Activated T-cell treated with anti-CD3 and anti-CD28 coated beads for 1 hour (primary cell): ENCODE data around the gene GAPDHS.

Experiments
- DNase-seq: peaks from one replicate; pipeline ENCODE4 v3.0.0-alpha.2; 2020; ENCODE audit warnings: low read depth

The GAPDHS gene

DNA sequence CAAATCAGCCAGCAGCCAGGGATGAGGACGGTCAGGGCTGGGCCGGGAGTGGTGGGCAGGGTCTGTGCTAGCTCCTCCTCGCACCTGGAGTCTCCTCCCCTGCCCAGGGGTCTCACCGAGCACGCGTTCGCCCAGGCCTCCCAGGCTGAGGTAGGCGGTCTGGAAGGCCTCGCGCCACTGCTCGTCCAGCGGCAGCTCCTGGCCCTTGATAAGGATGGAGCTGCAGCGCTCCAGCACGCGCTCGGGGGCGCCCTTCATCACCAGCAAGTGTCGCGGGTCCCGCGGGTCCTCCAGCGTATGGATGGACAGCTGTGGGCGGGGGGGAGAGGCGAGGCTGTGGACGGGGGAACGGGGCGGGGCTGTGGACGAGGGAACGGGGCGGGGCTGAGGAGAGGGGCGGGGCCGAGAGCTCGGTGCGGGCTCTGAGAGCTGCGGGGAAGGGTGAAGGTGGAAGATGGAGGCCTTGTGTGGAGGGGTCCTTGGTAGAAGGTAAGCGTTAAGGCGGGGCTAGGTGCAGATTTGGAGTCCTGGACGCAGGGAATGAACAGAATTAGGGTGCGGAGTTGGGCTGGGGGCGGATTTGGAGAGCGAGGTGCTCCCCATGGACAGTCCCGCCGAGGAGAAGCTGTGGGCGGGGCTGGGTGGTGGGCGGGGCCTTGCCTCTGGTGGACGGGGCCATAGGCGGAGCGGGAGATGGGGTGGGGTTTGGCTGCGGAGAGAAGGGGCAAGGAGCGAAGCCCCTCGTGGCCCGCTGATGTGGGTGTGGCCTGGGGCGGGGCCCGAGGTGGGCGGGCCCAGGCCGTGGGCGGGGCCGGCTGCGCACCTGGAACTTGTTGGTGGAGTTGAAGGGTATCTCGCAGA is 24.5 kb downstream of the GAPDHS start:
- peak; percentile 49 for DNase-seq

DNA sequence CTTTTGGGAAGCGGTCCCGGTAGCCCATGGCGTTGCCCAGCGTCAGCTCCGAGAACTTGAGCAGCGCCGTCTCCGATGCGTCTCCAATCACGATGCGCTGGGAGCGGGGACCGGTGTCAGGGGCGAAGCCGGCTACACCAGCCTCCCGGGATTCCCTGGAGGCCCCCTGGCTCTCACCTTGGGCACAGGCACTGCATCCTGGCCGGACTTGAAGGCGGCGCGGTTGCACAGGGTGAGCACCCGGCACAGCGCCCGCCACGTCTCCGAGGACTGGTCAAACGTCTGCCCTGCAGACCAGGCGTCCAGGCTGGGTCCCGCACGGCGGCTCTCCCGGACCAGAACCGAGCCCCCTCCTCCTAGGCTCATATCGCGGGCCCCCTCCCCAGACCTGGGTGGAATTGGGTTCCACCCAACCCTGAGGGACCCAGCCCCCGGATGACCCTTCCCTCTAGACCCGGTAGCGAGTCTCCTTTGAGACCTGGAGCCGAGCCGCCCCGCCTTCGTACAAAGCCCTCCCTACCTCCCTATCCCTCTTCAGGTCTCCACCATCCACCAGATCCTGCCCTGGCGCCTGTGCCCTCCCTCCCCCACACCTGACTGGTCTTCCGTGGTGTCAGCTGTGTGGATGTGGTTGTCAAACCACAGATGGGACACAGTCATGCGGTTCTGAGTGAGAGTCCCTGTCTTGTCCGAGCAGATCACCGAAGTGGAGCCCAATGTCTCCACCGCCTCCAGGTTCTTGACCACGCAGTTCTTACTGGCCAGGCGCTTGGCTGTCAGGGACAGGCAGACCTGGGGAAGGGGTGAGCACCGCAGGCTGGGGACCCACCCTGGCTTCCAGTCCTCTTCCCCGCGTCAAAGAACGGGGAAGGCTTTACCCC is 25.4 kb downstream of the GAPDHS start:
- no peak for DNase-seq

DNA sequence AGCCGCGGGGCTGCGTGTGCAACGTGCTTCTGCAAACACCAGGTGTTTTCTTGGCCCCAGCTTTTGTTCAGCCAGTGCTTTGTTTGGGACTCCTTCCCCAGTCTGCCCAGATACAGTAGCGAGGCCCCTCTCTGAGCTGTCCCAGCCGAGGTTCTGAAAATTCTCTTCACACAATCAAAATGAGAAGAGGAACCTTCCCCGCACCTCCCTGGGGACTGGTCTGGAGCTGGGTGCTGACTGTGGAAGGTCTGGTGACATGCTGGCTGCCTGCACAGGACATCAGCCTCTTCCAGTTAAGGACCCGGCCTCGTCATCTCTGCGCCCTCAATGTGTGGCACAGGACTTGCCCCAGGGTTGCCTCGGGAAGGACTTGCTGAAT is 26.0 kb downstream of the GAPDHS start:
- no peak for DNase-seq

DNA sequence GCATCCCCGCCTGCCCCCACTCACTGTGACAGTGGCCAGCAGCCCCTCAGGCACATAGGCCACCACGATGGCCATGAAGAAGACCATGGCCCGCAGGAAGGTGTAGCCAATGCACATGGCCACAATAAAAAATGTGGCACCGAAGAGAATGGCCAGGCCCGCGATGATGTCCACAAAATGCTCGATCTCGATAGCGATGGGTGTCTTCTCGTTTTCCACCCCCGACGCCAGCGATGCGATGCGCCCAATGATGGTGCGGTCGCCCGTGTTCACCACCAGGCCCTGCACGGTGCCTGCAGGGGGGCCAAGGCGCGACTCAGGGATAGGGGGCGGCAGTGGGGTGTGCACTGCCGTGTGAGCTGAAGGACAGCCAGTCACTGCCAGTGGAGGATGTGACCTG is 26.5 kb downstream of the GAPDHS start:
- no peak for DNase-seq

GRCh38 chr19:35560271-35560670 is 27.0 kb downstream of the GAPDHS start:
- no peak for DNase-seq

DNA sequence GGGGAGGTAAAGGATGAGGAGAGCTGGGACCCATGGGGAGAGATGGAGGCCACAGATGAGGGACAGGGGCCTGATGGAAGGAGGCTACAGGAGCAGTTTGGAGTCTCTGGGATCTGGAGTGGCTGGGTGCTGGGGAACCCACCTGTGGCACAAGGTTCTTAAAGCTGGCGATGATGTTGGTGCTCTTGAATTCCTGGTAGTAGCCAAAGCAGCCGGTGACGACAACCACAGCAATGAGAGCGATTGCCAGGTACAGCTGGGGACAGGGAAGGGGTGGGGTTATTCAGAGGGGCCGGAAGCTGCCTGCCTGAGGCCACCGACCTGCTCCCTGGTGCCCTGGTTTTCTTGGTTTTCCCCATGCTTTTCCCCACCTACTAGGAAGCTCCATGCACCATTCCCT is 27.4 kb downstream of the GAPDHS start:
- no peak for DNase-seq

DNA sequence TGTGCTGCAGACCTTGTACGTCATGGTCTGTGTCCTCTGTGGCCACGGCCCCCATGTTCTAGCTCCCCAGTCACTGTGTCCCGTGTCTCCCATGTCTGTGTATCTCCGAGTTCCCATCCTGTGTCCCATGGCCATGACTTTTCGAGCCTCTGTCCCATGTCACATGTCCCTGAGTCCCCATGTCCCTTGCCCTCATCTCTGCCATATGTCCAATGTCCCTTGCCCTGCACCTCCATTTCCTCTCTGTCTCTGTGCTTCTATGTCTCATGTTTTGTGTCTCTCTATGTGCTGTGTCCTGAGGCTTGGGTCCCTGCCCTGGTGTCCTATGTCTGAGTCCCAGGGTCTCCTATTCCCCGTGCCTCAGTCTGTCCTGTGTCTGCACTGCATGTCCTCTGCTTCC is 28.2 kb downstream of the GAPDHS start:
- no peak for DNase-seq

DNA sequence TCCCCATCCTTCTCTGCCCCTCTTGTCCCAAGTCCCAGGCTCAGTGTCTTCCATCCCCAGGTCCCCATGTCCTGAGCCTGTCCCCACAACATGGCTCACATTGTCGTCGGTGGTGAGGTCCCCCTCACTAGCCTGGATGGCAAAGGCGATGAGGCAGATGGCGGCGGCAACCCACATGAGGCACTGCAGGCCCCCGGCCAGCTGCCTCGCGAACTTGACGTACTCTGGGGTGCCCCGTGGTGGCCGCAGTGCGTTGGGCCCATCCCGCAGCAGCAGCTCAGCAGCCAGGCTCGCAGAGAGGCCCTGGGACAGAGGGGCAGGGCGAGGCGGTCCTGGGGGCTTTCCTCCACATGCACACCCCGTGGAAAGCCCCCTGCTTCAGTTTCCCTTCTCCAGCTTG is 29.1 kb downstream of the GAPDHS start:
- DNase-seq, result no peak

- no peak for DNase-seq
Observed at GRCh38 chr19:35562776-35563175, 29.5 kb downstream of the GAPDHS start.

DNA sequence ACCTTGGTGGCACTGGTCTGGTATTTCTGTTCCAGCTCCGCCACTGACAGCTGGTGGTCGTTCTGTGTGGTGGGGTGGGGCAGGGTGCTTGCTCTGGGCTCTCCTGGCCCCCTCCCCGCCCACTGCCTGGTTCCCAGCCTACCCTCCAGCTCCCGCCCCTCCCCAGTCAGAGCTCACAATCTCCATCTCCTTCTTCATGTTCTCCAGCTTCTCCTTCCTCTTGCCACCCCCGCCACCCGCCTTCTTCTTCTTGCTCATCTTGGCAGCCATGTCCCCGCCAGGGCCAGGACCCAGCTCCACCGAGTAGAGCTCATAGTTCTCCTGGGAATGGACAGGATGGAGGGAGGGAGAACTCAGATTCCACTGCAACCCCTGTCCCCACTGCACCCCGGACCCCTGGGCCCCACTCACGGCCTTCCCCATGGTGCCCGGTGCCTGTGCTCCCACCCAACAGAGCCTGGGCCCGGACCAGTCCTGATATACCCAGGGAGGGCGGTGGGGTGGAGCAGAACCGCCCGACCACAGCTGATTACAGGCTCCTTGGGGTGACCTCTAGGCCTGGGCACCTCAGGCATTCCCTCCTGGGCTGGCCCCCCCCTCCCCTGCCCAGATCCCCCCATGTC is 30.1 kb downstream of the GAPDHS start, which contains the start of gene ATP4A:
ATP4A (minus strand) TSS at position 452 of the 623 bp plus-strand sequence; CDS start at position 423, 29 bp downstream.
- no peak for DNase-seq

DNA sequence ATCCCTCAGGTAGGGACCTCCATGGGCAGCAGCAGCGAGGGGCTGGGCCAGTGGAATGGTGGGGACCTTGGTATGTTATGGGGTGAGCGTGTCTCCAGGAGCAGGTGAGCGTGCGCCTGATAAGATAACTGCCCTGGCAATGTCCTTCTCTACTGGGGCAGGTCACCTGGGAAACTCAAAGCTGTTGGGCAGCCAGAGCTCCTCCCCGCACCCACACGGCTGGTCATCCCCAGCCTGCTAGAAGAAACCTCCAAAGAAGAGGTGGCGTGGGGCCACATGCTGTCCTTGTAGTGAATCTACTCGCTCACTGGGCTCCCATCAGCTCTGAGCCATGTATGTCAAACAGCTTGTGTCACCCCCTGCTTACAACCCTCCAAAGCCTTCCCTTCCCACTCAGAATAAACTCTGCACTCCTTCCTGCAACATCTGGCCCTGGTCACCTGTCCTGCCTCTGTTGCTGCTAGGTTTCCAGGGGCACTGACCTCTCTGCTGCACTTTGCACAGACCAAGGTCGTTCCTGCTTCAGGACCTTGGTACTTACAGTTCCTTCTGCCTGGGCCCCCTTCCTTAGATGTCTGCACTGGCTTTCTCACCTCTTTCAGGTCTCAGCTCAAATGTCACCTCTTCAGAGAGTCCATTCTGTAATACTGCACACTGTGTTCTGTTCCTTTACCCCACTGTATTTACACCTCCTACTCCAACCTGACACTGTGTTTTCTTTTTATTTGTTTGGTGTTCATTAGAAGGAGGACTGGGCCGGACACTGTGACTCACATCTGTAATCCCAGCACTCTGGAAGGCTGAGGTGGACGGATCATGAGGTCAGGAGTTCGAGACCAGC is 32.0 kb downstream of the GAPDHS start:
- no peak for DNase-seq

DNA sequence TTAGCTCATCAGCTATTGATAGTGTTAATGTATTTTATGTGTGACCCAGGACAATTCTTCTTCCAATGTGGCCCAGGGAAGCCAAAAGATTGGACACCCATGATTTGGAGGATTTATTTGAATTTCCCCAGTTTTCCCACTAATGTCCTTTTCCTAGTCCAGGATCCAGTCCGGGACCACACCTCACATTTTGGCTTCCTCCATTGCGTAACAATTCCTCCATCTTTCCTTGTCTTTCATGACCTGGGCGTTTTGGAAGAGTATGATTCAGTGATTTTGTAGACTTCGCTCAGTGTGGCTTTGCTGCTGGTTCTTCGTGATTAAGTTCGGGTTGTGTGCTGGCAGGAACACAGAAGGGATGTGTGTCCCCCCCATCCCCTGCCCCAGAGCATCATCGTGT is 33.5 kb downstream of the GAPDHS start:
- no peak for DNase-seq

- no peak for DNase-seq
Observed at GRCh38 chr19:35569281-35569781, 36.1 kb downstream of the GAPDHS start.

DNA sequence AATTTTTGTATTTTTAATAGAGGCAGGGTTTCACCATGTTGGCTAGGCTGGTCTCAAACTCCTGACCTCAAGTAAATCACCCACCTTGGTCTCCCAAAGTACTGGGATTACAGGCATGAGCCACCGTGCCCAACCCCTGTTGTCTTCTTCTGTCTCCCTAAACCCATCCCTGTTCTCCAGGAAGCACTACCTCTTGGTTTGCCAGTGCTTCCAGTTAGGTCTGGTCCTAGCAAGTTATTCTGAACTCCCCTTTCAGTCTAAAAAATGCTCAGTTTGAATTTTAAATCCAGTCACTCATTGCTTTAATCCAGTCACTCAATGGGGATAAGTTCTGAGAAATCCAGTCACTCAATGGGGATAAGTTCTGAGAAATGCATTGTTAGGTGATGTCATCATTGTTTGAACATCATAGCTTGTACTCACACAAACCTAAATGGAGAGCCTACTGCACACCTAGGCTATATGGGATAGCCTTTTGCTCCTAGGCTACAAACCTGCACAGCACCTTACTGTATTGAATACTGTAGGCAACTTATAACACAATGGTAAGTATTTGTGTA is 38.2 kb downstream of the GAPDHS start:
- no peak for DNase-seq

- no peak for DNase-seq
Observed at GRCh38 chr19:35577918-35578317, 44.7 kb downstream of the GAPDHS start.

DNA sequence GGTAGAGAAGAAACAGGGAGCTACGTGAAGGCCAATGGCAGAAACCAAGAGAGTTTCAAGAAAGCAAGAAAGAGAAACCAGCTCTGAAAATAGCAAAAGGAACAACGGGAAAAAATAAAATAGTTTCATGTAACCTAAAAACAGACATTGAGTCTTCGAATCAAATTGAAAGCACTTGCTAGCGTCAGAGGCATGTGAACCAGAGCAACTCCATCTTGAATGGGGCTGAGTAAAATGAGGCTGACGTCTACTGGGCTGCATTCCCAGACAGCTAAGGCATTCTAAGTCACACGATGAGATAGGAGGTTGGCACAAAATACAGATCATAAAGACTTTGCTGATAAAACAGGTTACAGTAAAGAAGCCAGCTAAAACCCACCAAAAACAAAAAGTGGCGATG is 45.5 kb downstream of the GAPDHS start:
- no peak for DNase-seq

DNA sequence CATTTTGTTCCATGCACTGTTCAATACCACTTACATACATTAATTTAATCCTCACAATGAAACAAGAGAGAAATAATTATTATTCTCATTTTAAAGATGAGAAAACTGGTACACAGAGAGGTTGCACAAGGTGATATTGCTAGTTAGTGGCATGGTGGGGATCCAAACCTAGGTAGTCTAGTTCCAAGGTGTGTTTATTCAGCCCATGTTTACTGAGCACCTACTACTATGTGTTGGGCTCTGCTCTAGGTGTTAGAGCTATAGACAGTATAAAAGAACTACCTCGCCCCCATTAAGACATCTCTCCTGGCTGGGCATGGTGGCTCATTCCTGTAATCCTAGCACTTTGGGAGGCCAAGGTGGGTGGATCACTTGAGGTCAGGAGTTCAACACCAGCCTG is 49.5 kb downstream of the GAPDHS start:
- DNase-seq, result no peak

DNA sequence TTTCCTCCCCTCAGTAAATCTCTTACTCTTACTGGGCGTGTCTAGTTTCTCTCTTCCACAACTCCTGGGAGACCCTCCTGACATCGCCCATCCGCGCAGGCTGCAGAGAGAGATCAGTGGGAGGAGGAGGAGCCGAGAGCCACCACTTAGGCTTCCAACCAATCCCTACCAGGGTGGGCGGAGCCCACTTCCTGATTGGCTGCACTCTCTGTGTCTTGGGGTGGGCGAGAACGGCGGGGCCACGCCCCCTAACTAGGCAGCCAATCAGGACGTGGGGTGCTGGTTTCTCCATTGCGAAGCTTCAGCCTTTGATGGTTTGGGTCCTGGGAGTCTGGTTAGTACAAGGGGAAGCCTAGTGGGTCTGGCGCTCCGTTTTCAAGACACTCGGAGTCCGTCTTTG is 52.6 kb downstream of the GAPDHS start, which contains the start of gene PMIS2:
PMIS2 (plus strand) TSS at position 326 of the 400 bp plus-strand sequence. CDS start 87 bp downstream, outside the sequence.
- no peak for DNase-seq

- DNase-seq, result no peak
Observed at GRCh38 chr19:35587321-35587720, 54.1 kb downstream of the GAPDHS start.

GRCh38 chr19:35590875-35591274 is 57.6 kb downstream of the GAPDHS start:
- no peak for DNase-seq

DNA sequence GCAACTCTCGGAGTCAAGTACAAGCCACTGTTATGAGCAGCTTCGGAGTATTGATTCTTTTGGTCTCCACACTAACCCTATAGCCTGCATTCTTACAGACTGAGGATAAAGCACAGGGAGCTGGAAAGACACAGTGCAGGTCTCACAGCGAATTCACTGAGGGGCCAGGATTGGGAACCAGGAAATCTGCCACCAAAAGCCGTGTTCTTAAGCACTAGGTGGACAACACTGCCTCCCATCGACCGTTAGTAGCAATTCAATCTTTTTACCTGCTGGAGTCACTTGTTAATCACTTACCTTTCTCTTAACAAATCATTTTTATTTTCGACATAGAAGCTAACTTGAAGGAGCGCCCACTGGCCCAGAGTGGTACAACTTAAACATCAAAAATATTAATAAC is 59.0 kb downstream of the GAPDHS start:
- DNase-seq, result no peak
